ENCODE results near the gene OR6A2. TPM values are rescaled to one million over a fixed set of nuclear protein-coding genes. Genes with fewer than 3 reads are reported as not detected.
A peak's percentile ranks its signal among the peaks of the same experiment; 100 is the strongest.
"Not testable (repeated sequence)": the region's sequence is repeated elsewhere in the genome, so short reads cannot be mapped to it uniquely, and the experiment has no call there.

Gene OR6A2
- total RNA-seq, 1 donor from 2014 or later, result not detected

DNA sequence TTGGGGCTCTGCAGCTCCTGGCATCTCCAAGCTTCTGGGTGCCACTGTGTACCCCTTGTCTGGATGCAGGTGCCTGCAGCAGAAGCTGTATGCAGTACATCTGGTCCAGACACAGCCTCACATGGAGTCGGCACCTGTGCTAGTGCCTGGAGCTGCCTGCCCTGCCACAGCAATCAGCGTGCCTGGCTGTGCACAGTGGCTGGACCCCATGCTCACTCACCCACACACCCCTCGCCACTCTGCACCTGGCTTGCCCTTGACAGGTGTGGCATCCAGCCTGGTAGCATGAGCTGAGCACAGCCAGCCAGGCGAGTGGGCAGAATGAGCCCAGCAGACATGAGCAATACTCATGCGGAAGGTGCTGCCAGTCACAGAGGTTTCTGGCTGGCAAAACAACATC lies 19.5 kb upstream of the OR6A2 start:
- H3K4me3 ChIP-seq, result no peak overlapping the region
- no peaks in the 10 kb centered on the region for H3K36me3 ChIP-seq
- DNase-seq (ENCODE audit: extremely low spot score in 2 of 2), result no peak
- H3K4me1 ChIP-seq, result no peaks in the 10 kb centered on the region
- H3K27me3 ChIP-seq, result no peaks in the 10 kb centered on the region
- H3K9me3 ChIP-seq, result no peaks in the 10 kb centered on the region
- TF ChIP-seq POLR2A (IDR thresholded peaks at IDR 0.05) (no peak), POLR2AphosphoS5 (IDR thresholded peaks at IDR 0.05; ENCODE audit: insufficient read depth in 1 of 2, low read depth in 1 of 2) (no peak)
- TF ChIP-seq, protein P1, sequence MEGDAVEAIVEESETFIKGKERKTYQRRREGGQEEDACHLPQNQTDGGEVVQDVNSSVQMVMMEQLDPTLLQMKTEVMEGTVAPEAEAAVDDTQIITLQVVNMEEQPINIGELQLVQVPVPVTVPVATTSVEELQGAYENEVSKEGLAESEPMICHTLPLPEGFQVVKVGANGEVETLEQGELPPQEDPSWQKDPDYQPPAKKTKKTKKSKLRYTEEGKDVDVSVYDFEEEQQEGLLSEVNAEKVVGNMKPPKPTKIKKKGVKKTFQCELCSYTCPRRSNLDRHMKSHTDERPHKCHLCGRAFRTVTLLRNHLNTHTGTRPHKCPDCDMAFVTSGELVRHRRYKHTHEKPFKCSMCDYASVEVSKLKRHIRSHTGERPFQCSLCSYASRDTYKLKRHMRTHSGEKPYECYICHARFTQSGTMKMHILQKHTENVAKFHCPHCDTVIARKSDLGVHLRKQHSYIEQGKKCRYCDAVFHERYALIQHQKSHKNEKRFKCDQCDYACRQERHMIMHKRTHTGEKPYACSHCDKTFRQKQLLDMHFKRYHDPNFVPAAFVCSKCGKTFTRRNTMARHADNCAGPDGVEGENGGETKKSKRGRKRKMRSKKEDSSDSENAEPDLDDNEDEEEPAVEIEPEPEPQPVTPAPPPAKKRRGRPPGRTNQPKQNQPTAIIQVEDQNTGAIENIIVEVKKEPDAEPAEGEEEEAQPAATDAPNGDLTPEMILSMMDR (IDR thresholded peaks at IDR 0.05), result no peak
- H3K27ac ChIP-seq, result no peak overlapping the region
- intact Hi-C loops (cut with DNase I), result no loop called here

DNA sequence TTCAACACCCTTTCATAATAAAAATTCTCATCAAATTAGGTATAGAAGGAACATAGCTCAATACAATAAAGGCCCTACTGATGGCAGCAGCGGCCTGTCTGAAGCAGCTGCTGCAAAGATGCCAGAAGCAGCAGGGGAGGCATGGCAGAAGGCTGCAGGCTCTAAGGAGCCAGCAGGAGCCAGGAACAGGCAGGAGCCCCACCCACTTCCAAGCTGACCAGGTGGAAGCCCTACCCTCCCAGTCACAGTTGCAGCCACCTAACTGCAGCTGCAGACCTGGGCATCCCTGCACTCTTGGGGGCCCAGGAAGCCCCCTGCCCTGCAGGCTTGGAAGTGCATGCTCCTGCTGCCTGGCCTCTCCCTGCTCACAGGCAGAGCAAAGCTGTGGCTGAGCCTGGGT lies 18.2 kb upstream of the OR6A2 start:
- no peaks in the 10 kb centered on the region for H3K9me3 ChIP-seq
- TF ChIP-seq, protein P1 (IDR thresholded peaks at IDR 0.05), result no peak
- TF ChIP-seq POLR2A (IDR thresholded peaks at IDR 0.05) (no peak), POLR2AphosphoS5 (IDR thresholded peaks at IDR 0.05; ENCODE audit: insufficient read depth in 1 of 2, low read depth in 1 of 2) (no peak)
- no peaks in the 10 kb centered on the region for H3K4me1 ChIP-seq
- intact Hi-C loops (cut with DNase I), result no loop called here
- no peak overlapping the region for H3K4me3 ChIP-seq
- DNase-seq (ENCODE audit: extremely low spot score in 2 of 2), result no peak
- H3K27ac ChIP-seq, result no peak overlapping the region
- no peaks in the 10 kb centered on the region for H3K36me3 ChIP-seq
- no peaks in the 10 kb centered on the region for H3K27me3 ChIP-seq

DNA sequence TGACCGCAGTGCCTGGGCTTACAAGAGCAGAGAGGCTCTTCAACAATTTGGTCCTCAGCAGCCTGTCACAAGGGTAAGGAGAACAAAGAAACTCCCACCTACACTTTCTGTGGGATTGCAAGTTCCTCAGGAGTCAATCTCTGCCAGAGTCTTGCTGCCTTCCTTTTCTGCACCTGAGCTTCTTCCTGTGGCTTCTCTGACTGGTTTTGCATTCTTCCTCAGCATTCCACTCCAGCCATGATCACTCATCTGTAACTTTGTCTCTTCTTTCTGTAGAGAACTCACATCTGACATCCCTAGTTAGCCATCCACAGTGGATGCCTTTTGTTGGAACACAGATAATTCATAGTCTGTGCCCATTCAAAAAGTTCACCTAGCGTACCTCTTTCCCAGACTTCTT lies 14.2 kb upstream of the OR6A2 start:
- H3K9me3 ChIP-seq, result no peaks in the 10 kb centered on the region
- H3K36me3 ChIP-seq, result no peaks in the 10 kb centered on the region
- H3K4me3 ChIP-seq, result no peak overlapping the region
- TF ChIP-seq POLR2A (IDR thresholded peaks at IDR 0.05) (no peak), POLR2AphosphoS5 (IDR thresholded peaks at IDR 0.05; ENCODE audit: insufficient read depth in 1 of 2, low read depth in 1 of 2) (no peak)
- TF ChIP-seq, protein P1 (IDR thresholded peaks at IDR 0.05), result no peak
- H3K27ac ChIP-seq, result no peak overlapping the region
- DNase-seq (ENCODE audit: extremely low spot score in 2 of 2), result no peak
- no peaks in the 10 kb centered on the region for H3K27me3 ChIP-seq
- intact Hi-C loops (cut with DNase I), result no loop called here
- no peaks in the 10 kb centered on the region for H3K4me1 ChIP-seq

DNA sequence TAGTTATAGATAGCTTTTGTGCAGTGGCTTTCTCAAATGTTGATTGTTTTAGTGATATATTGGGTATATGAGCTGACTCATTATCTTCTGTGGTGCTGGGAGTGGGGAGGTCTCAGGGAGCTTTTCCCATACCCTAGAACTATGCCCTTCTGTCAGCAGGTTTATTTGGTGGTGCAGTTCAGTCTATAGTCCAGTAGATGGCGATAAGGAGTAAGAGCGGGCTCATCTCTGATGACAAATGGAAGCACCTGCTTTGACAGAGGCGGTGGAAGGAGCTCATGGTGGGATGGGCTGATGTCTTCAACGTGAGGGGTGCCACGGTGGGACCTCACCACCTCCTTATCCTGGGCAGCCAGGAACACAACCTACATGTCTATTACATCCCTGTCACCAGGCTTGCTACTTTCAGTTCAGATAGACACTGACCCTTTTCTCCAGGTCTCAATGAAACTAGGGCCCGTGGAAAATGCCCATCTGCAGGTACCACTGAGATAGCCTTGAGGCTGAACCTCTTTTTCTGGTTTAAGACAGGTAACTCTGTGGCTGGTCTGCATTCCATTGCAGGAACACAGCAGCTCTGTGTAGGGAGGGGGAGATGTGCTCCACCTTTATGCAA lies 13.0 kb upstream of the OR6A2 start:
- TF ChIP-seq, protein P1 (IDR thresholded peaks at IDR 0.05), result peak; percentile 25 to 57 (median 44)
- no peak for TF ChIP-seq POLR2A (IDR thresholded peaks at IDR 0.05)
- no peaks in the 10 kb centered on the region for H3K9me3 ChIP-seq
- no peaks in the 10 kb centered on the region for H3K36me3 ChIP-seq
- no peaks in the 10 kb centered on the region for H3K27me3 ChIP-seq
- DNase-seq (ENCODE audit: extremely low spot score in 2 of 2), result no peak
- H3K4me3 ChIP-seq, result no peak overlapping the region
- no peak overlapping the region for H3K27ac ChIP-seq
- intact Hi-C loops (cut with DNase I), result no loop called here
- H3K4me1 ChIP-seq, result no peaks in the 10 kb centered on the region

DNA sequence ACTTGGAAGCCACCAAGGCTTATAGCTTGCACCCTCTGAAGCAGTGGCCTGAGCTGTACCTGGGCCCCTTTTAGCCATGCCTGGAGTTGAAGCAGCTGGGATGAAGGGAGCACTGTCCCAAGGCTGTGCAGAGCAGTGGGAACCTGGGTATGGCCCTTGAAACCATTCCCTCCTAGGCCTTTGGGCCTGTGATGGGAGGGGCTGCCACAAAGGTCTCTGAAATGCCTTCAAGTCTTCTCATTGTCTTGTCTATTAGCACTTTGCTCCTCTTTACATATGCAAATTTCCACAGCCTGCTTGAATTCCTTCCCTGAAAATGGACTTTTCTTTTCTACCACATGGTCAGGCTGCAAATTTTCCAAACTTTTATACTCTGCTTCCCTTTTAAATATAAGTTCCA lies 1.6 kb upstream of the OR6A2 start:
- H3K36me3 ChIP-seq; DNase-seq (ENCODE audit: extremely low spot score in 2 of 2); intact Hi-C loops (cut with DNase I); H3K9me3 ChIP-seq; H3K4me3 ChIP-seq; H3K27me3 ChIP-seq; H3K4me1 ChIP-seq; H3K27ac ChIP-seq: not testable (repeated sequence)

All from vagina (tissue), 2 donors.